ENCODE measurements around the gene MRPL36. TPM values are rescaled to one million over a fixed set of nuclear protein-coding genes. Genes with fewer than 3 reads are reported as not detected.

MRPL36 gene
- total RNA-seq, 1 experiment from 2014 or later: 61.2 TPM

- no peaks in the 10 kb centered on the region for H3K36me3 Mint-ChIP-seq
- H3K9me3 Mint-ChIP-seq: no peaks in the 10 kb centered on the region
- no peaks in the 10 kb centered on the region for H3K27me3 Mint-ChIP-seq (ENCODE audit: low read depth)
- CTCF ChIA-PET: interaction anchor here (1.6 kb wide), 1 partner anchor 12 kb away, joined by 4 read pairs; no protein-coding TSS in a partner anchor
- no peak overlapping the region for H3K27ac Mint-ChIP-seq
- POLR2A ChIA-PET: interaction anchor here (0.6 kb wide), 1 partner anchor 393 kb away, joined by 5 read pairs; no protein-coding TSS in a partner anchor
- no peak for ATAC-seq
- TF ChIP-seq AFF4 (CRISPR knock-in tag; IDR thresholded peaks at IDR 0.05; ENCODE audit: borderline replicate concordance): no peak
- TF ChIP-seq ZSCAN18 (CRISPR knock-in tag; IDR thresholded peaks at IDR 0.05): no peak
- TF ChIP-seq NFE2L1 (CRISPR knock-in tag; IDR thresholded peaks at IDR 0.05): no peak
- TF ChIP-seq SMAD4 (CRISPR knock-in tag; IDR thresholded peaks at IDR 0.05): no peak
- TF ChIP-seq TEAD4 (CRISPR knock-in tag; IDR thresholded peaks at IDR 0.05): no peak
- TF ChIP-seq, protein P1, sequence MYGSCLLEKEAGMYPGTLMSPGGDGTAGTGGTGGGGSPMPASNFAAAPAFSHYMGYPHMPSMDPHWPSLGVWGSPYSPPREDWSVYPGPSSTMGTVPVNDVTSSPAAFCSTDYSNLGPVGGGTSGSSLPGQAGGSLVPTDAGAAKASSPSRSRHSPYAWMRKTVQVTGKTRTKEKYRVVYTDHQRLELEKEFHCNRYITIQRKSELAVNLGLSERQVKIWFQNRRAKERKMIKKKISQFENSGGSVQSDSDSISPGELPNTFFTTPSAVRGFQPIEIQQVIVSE (CRISPR knock-in tag; IDR thresholded peaks at IDR 0.05; ENCODE audit: borderline replicate concordance): no peak
- TF ChIP-seq RORB (CRISPR knock-in tag; IDR thresholded peaks at IDR 0.05): no peak
- TF ChIP-seq, protein P2, sequence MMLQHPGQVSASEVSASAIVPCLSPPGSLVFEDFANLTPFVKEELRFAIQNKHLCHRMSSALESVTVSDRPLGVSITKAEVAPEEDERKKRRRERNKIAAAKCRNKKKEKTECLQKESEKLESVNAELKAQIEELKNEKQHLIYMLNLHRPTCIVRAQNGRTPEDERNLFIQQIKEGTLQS (CRISPR knock-in tag; conservative IDR thresholded peaks at IDR 0.05): no peak
- no peak for TF ChIP-seq ATF1 (CRISPR knock-in tag; IDR thresholded peaks at IDR 0.05)
- no peak for TF ChIP-seq IRF2 (CRISPR knock-in tag; IDR thresholded peaks at IDR 0.05; ENCODE audit: borderline replicate concordance, low read depth)
- TF ChIP-seq, protein P3, sequence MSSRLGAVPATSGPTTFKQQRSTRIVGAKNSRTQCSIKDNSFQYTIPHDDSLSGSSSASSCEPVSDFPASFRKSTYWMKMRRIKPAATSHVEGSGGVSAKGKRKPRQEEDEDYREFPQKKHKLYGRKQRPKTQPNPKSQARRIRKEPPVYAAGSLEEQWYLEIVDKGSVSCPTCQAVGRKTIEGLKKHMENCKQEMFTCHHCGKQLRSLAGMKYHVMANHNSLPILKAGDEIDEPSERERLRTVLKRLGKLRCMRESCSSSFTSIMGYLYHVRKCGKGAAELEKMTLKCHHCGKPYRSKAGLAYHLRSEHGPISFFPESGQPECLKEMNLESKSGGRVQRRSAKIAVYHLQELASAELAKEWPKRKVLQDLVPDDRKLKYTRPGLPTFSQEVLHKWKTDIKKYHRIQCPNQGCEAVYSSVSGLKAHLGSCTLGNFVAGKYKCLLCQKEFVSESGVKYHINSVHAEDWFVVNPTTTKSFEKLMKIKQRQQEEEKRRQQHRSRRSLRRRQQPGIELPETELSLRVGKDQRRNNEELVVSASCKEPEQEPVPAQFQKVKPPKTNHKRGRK (CRISPR knock-in tag; IDR thresholded peaks at IDR 0.05; ENCODE audit: borderline replicate concordance): no peak
- TF ChIP-seq GRHL2 (CRISPR knock-in tag; IDR thresholded peaks at IDR 0.05; ENCODE audit: insufficient replicate concordance, severe bottlenecking): no peak
- no peak for TF ChIP-seq ATF2 (CRISPR knock-in tag; IDR thresholded peaks at IDR 0.05; ENCODE audit: borderline replicate concordance, low read depth)
- TF ChIP-seq TCF7 (CRISPR knock-in tag; IDR thresholded peaks at IDR 0.05; ENCODE audit: low read depth): no peak
- no peak for TF ChIP-seq ZMAT4 (CRISPR knock-in tag; IDR thresholded peaks at IDR 0.05)
- TF ChIP-seq, protein P4, sequence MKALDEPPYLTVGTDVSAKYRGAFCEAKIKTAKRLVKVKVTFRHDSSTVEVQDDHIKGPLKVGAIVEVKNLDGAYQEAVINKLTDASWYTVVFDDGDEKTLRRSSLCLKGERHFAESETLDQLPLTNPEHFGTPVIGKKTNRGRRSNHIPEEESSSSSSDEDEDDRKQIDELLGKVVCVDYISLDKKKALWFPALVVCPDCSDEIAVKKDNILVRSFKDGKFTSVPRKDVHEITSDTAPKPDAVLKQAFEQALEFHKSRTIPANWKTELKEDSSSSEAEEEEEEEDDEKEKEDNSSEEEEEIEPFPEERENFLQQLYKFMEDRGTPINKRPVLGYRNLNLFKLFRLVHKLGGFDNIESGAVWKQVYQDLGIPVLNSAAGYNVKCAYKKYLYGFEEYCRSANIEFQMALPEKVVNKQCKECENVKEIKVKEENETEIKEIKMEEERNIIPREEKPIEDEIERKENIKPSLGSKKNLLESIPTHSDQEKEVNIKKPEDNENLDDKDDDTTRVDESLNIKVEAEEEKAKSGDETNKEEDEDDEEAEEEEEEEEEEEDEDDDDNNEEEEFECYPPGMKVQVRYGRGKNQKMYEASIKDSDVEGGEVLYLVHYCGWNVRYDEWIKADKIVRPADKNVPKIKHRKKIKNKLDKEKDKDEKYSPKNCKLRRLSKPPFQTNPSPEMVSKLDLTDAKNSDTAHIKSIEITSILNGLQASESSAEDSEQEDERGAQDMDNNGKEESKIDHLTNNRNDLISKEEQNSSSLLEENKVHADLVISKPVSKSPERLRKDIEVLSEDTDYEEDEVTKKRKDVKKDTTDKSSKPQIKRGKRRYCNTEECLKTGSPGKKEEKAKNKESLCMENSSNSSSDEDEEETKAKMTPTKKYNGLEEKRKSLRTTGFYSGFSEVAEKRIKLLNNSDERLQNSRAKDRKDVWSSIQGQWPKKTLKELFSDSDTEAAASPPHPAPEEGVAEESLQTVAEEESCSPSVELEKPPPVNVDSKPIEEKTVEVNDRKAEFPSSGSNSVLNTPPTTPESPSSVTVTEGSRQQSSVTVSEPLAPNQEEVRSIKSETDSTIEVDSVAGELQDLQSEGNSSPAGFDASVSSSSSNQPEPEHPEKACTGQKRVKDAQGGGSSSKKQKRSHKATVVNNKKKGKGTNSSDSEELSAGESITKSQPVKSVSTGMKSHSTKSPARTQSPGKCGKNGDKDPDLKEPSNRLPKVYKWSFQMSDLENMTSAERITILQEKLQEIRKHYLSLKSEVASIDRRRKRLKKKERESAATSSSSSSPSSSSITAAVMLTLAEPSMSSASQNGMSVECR (CRISPR knock-in tag; IDR thresholded peaks at IDR 0.05; ENCODE audit: borderline replicate concordance): no peak
- TF ChIP-seq ZNF317 (CRISPR knock-in tag; IDR thresholded peaks at IDR 0.05; ENCODE audit: borderline replicate concordance, low read depth): no peak
- no peak for TF ChIP-seq STAT6 (CRISPR knock-in tag; conservative IDR thresholded peaks at IDR 0.05; ENCODE audit: low read depth)
- no peak for TF ChIP-seq GABPB1 (CRISPR knock-in tag; IDR thresholded peaks at IDR 0.05)
- TF ChIP-seq MYBL2 (CRISPR knock-in tag; IDR thresholded peaks at IDR 0.05): no peak
- DNase-seq (ENCODE audit: low spot score): peak; percentile 5
- no peak overlapping the region for H3K4me3 Mint-ChIP-seq
- no peaks in the 10 kb centered on the region for H3K4me1 Mint-ChIP-seq
These were observed 50.8 kb downstream of the MRPL36 start for GRCh38 chr5:1748845-1749244.
